Thyroid gland (tissue), 4 donors: Measurements from ENCODE around the gene MYCN.

ENCODE experiments used
- CTCF ChIP-seq, 6 experiments: fragments of 200-600 bp in 3 of 6; fragments of 450-650 bp in 3 of 6; sonication (generic) in 3 of 6; IDR thresholded peaks; one replicate each; pipeline ENCODE4 v1.5.1; 2016 to 2019; ENCODE audit warnings: antibody characterized with exemption in 6 of 6, mild to moderate bottlenecking in 2 of 6, inconsistent platforms in 1 of 6, moderate library complexity in 1 of 6
- POLR2A ChIP-seq, 2 donors: fragments of 450-650 bp; IDR thresholded peaks; one replicate each; pipeline ENCODE4 v1.6.1; 2017; ENCODE audit warnings: antibody characterized with exemption in 2 of 2, mild to moderate bottlenecking in 2 of 2, moderate library complexity in 1 of 2

- TF ChIP-seq CTCF (IDR thresholded peaks at IDR 0.05) (no peak), POLR2A (IDR thresholded peaks at IDR 0.05) (no peak)
These were observed 43.1 kb downstream of the MYCN start for GRCh38 chr2:15983496-15983895.
